Caco-2 (cell line): ENCODE data around the gene CSAG2. TPM values are rescaled to one million over a fixed set of nuclear protein-coding genes. Genes with fewer than 3 reads are reported as not detected.

Source experiments
- BruUV-seq: library from RNA; stranded (reverse); fragments of 400-500 nt; replicated peaks from 2 replicates; lab custom pipeline; 2021; lab: Mats Ljungman, UMichigan
- CTCF ChIA-PET: fragments of 300-600 bp; sonication (Branson Sonifier 250); formaldehyde crosslinking; loops from one replicate; lab custom pipeline; 2022; ENCODE audit warnings: antibody characterized with exemption; lab: Charles Lee
- POLR2A ChIA-PET: fragments of 300-600 bp; sonication (Branson Sonifier 250); formaldehyde crosslinking; loops from one replicate; lab custom pipeline; 2022; ENCODE audit warnings: antibody characterized with exemption; lab: Charles Lee
- DNase-seq, 2 experiments: peaks; one replicate each; pipeline versions ENCODE4 v3.0.0 to v3.0.0-alpha.2; 2020 to 2022
- H3K27me3 ChIP-seq: replicated peaks from 2 replicates; pipeline ENCODE4 v1.6.0; 2011; ENCODE audit warnings: low read length; ENCODE audit not compliant: control insufficient read depth, insufficient read depth
- H3K36me3 ChIP-seq: 2 replicates; pipeline ENCODE4 v1.5.1; 2011; ENCODE audit warnings: low read length; ENCODE audit not compliant: control insufficient read depth, insufficient read depth
- H3K4me1 ChIP-seq: fragments of 250-450 bp; sonication (Bioruptor Pico); 2 replicates; pipeline ENCODE4 v1.5.1; 2020; ENCODE audit warnings: mild to moderate bottlenecking
- H3K4me3 ChIP-seq: 2 replicates; pipeline ENCODE4 v1.5.1; 2011; ENCODE audit warnings: low read depth, mild to moderate bottlenecking, control low read depth, low read length
- H3K9me3 ChIP-seq: fragments of 250-450 bp; sonication (Bioruptor Pico); 2 replicates; pipeline ENCODE4 v1.5.1; 2020; ENCODE audit warnings: mild to moderate bottlenecking, moderate library complexity
- H3K27ac Mint-ChIP-seq: one replicate; pipeline ENCODE4 v1.8.0; 2022; ENCODE audit warnings: mixed read lengths; ENCODE audit not compliant: unreplicated experiment
- H3K27me3 Mint-ChIP-seq: one replicate; pipeline ENCODE4 v1.8.0; 2022; ENCODE audit warnings: mixed read lengths; ENCODE audit not compliant: insufficient read depth, unreplicated experiment
- H3K36me3 Mint-ChIP-seq: one replicate; pipeline ENCODE4 v1.8.0; 2022; ENCODE audit warnings: mild to moderate bottlenecking, mixed read lengths; ENCODE audit not compliant: insufficient read depth, unreplicated experiment
- H3K4me1 Mint-ChIP-seq: one replicate; pipeline ENCODE4 v1.8.0; 2022; ENCODE audit warnings: low read depth, mixed read lengths; ENCODE audit not compliant: unreplicated experiment
- H3K4me3 Mint-ChIP-seq: one replicate; pipeline ENCODE4 v1.8.0; 2022; ENCODE audit warnings: mild to moderate bottlenecking, moderate library complexity, mixed read lengths; ENCODE audit not compliant: unreplicated experiment
- H3K9me3 Mint-ChIP-seq: one replicate; pipeline ENCODE4 v1.8.0; 2022; ENCODE audit warnings: mixed read lengths; ENCODE audit not compliant: unreplicated experiment
- CTCF ChIP-seq, 2 experiments: fragments of 200-600 bp in 1 of 2; IDR thresholded peaks; 1 replicate in 1 of 2; 2 replicates in 1 of 2; pipeline versions ENCODE4 v1.5.1 to v1.8.0; 2011 to 2022; ENCODE audit warnings: antibody characterized with exemption in 1 of 2, control low read depth in 1 of 2, inconsistent platforms in 1 of 2, low read depth in 1 of 2, low read length in 1 of 2, mild to moderate bottlenecking in 1 of 2, moderate library complexity in 1 of 2; ENCODE audit not compliant: insufficient read depth in 1 of 2, severe bottlenecking in 1 of 2, unreplicated experiment in 1 of 2
- intact Hi-C: fragments of 100-400 bp; cut with micrococcal nuclease; formaldehyde crosslinking; loops from one replicate; pipeline ENCODE4 v1.10.0; 2022; ENCODE audit not compliant: unreplicated experiment
- total RNA-seq: library from RNA; stranded (reverse); gene quantifications from 2 replicates; pipeline ENCODE4 v1.2.3, GENCODE V29; 2022

Gene CSAG2
- total RNA-seq, 1 experiment from 2014 or later: not detected

GRCh38 chrX:152674135-152674534 is 34.9 kb downstream of the CSAG2 start:
- Mint-ChIP-seq H3K27ac (no peak overlapping the region), H3K27me3 (no peaks in the 10 kb centered on the region), H3K9me3 (no peaks in the 10 kb centered on the region), H3K4me3 (no peak overlapping the region), H3K36me3 (no peaks in the 10 kb centered on the region), H3K4me1 (no peaks in the 10 kb centered on the region)
- CTCF ChIA-PET: no interaction called here
- Histone ChIP-seq H3K36me3 (no peaks in the 10 kb centered on the region), H3K4me1 (no peaks in the 10 kb centered on the region), H3K27me3 (no peaks in the 10 kb centered on the region), H3K4me3 (no peak overlapping the region), H3K9me3 (no peaks in the 10 kb centered on the region)
- no peak for DNase-seq
- BruUV-seq: no TSS peak
- POLR2A ChIA-PET: no interaction called here
- no peak for TF ChIP-seq CTCF (IDR thresholded peaks at IDR 0.05; ENCODE audit: insufficient read depth in 1 of 2, low read depth in 1 of 2, low read length in 1 of 2, severe bottlenecking in 1 of 2, unreplicated experiment in 1 of 2)
- intact Hi-C loops: no loop called here

- intact Hi-C loops: no loop called here
- BruUV-seq: no TSS peak
- TF ChIP-seq CTCF (IDR thresholded peaks at IDR 0.05; ENCODE audit: insufficient read depth in 1 of 2, low read depth in 1 of 2, low read length in 1 of 2, severe bottlenecking in 1 of 2, unreplicated experiment in 1 of 2): no peak
- H3K4me1 ChIP-seq: no peaks in the 10 kb centered on the region
- ChIA-PET CTCF (no interaction called here), POLR2A (no interaction called here)
- H3K9me3 ChIP-seq: no peaks in the 10 kb centered on the region
- Mint-ChIP-seq H3K4me3 (no peak overlapping the region), H3K27ac (no peak overlapping the region), H3K27me3 (no peaks in the 10 kb centered on the region), H3K36me3 (no peaks in the 10 kb centered on the region), H3K4me1 (no peaks in the 10 kb centered on the region), H3K9me3 (no peaks in the 10 kb centered on the region)
- H3K27me3 ChIP-seq: no peaks in the 10 kb centered on the region
- no peaks in the 10 kb centered on the region for H3K36me3 ChIP-seq
- DNase-seq: no peak
- no peak overlapping the region for H3K4me3 ChIP-seq
Measured at GRCh38 chrX:152663086-152663485, 46.0 kb downstream of the CSAG2 start.

GRCh38 chrX:152658302-152658701 is 50.8 kb downstream of the CSAG2 start:
- Mint-ChIP-seq H3K4me1 (no peaks in the 10 kb centered on the region), H3K27ac (no peak overlapping the region), H3K27me3 (peaks cover 9% of the 10 kb centered on the region), H3K36me3 (no peaks in the 10 kb centered on the region), H3K4me3 (no peak overlapping the region), H3K9me3 (no peaks in the 10 kb centered on the region)
- Histone ChIP-seq H3K9me3 (no peaks in the 10 kb centered on the region), H3K27me3 (no peaks in the 10 kb centered on the region), H3K4me3 (no peak overlapping the region), H3K36me3 (no peaks in the 10 kb centered on the region), H3K4me1 (no peaks in the 10 kb centered on the region)
- BruUV-seq: no TSS peak
- DNase-seq: peak in 1 of 2 experiments; percentile 3
- TF ChIP-seq CTCF (IDR thresholded peaks at IDR 0.05; ENCODE audit: insufficient read depth in 1 of 2, low read depth in 1 of 2, low read length in 1 of 2, severe bottlenecking in 1 of 2, unreplicated experiment in 1 of 2): peak in 1 of 2 experiments; percentile 40
- intact Hi-C loops: no loop called here
- CTCF ChIA-PET: interaction anchor here (0.6 to 1.0 kb wide), 2 partner anchors 254 to 905 kb away, joined by 3 read pairs; no protein-coding TSS in a partner anchor
- POLR2A ChIA-PET: no interaction called here

Other genes starting within 250 kb of the CSAG2 start
- gene GABRQ, start 71.4 kb downstream of the CSAG2 start, total RNA-seq: 0.07 TPM in 1 of 2 replicates, not detected in the other
- not detected in 2 replicates for gene MAGEA3, start 10.5 kb downstream of the CSAG2 start, total RNA-seq
- not detected in 2 replicates for gene MAGEA2B, start 5.4 kb upstream of the CSAG2 start, total RNA-seq
- not detected in 2 replicates for gene CSAG1, start 24.4 kb upstream of the CSAG2 start, total RNA-seq
- gene MAGEA12, start 24.5 kb upstream of the CSAG2 start, total RNA-seq: not detected in 2 replicates
- gene MAGEA2, start 44.6 kb upstream of the CSAG2 start, total RNA-seq: not detected in 2 replicates
- not detected in 2 replicates for gene CSAG3, start 49.9 kb upstream of the CSAG2 start, total RNA-seq
- gene MAGEA6, start 60.4 kb upstream of the CSAG2 start, total RNA-seq: not detected in 2 replicates
- gene CETN2, start 121.5 kb upstream of the CSAG2 start, total RNA-seq: 23.8 and 23.9 TPM in 2 replicates
- gene NSDHL, start 121.8 kb upstream of the CSAG2 start, total RNA-seq: 30.5 and 34.9 TPM in 2 replicates
- gene ZNF185, start 188.8 kb upstream of the CSAG2 start, total RNA-seq: 4.2 and 5.9 TPM in 2 replicates